Spleen (tissue), 11 donors: ENCODE data around the gene UBE2U. TPM values are rescaled to one million over a fixed set of nuclear protein-coding genes. Genes with fewer than 3 reads are reported as not detected.
"Not testable (repeated sequence)": the region's sequence is repeated elsewhere in the genome, so short reads cannot be mapped to it uniquely, and the experiment has no call there.

ENCODE experiments used
- DNase-seq: peaks from one replicate; pipeline ENCODE4 v3.0.0-alpha.2; 2020
- H3K27ac ChIP-seq, 8 donors: fragments of 200-600 bp; sonication (generic) in 7 of 8; 1 replicate in 4 of 8; 2 replicates in 4 of 8; pipeline versions ENCODE4 v1.5.0 to v1.8.0; 2016 to 2021; ENCODE audit warnings: inconsistent platforms in 4 of 8, mild to moderate bottlenecking in 4 of 8, moderate library complexity in 1 of 8
- H3K27me3 ChIP-seq, 7 donors: fragments of 200-600 bp; sonication (generic) in 6 of 7; replicated peaks in 1 of 7; 1 replicate in 4 of 7; 2 replicates in 3 of 7; pipeline versions ENCODE4 v1.5.0 to v1.8.0; 2016 to 2021; ENCODE audit warnings: inconsistent platforms in 3 of 7, mild to moderate bottlenecking in 1 of 7
- H3K36me3 ChIP-seq, 6 donors: fragments of 200-600 bp; sonication (generic) in 5 of 6; 1 replicate in 4 of 6; 2 replicates in 2 of 6; pipeline versions ENCODE4 v1.5.0 to v1.8.0; 2016 to 2021; ENCODE audit warnings: inconsistent platforms in 2 of 6
- H3K4me1 ChIP-seq, 6 donors: fragments of 200-600 bp; sonication (generic) in 5 of 6; 1 replicate in 3 of 6; 2 replicates in 3 of 6; pipeline versions ENCODE4 v1.5.0 to v1.8.0; 2016 to 2021; ENCODE audit warnings: inconsistent platforms in 3 of 6
- H3K4me3 ChIP-seq, 8 donors: fragments of 200-600 bp; sonication (generic) in 7 of 8; 1 replicate in 4 of 8; 2 replicates in 4 of 8; pipeline versions ENCODE4 v1.5.0 to v1.8.0; 2016 to 2021; ENCODE audit warnings: inconsistent platforms in 4 of 8, mild to moderate bottlenecking in 4 of 8, moderate library complexity in 2 of 8
- H3K9me3 ChIP-seq, 8 donors: fragments of 200-600 bp; sonication (generic) in 7 of 8; 1 replicate in 4 of 8; 2 replicates in 4 of 8; pipeline versions ENCODE4 v1.5.0 to v1.8.0; 2016 to 2021; ENCODE audit warnings: inconsistent platforms in 4 of 8
- POLR2A ChIP-seq, 3 donors: fragments of 450-650 bp; IDR thresholded peaks; one replicate each; pipeline ENCODE4 v1.5.1; 2017; ENCODE audit warnings: antibody characterized with exemption in 3 of 3, mild to moderate bottlenecking in 1 of 3
- POLR2AphosphoS5 ChIP-seq, 3 donors: sonication (generic); formaldehyde crosslinking; IDR thresholded peaks; one replicate each; pipeline ENCODE4 v1.5.1; 2017; ENCODE audit warnings: antibody characterized with exemption in 3 of 3
- WGBS, 5 donors: extraction: QIAGEN DNeasy Blood & Tissue Kit in 3 of 5; methylation state at CpG; one replicate each; pipeline versions ENCODE4 v1.1.5 to v1.1.7; 2013 to 2018; 5-methylcytosine and 5-hydroxymethylcytosine counted together
- intact Hi-C: fragments of 100-400 bp; cut with DNase I; formaldehyde crosslinking; loops from one replicate; pipeline ENCODE4 v1.15.0; 2023; ENCODE audit warnings: low total_unique reads
- polyA plus RNA-seq, 3 donors: library from polyadenylated mRNA; stranded (reverse); fragments of 200-250 nt; gene quantifications; one replicate each; pipeline ENCODE4 v1.2.1, GENCODE V29; 2013
- total RNA-seq, 7 donors: library from RNA; depleted of rRNA in 3 of 7; stranded (reverse); fragments of >200 nt in 3 of 7; fragmentation: NEBNext Ultra II Directional in 4 of 7; extraction: Animal tissue kit (Norgen Biotek cat#: 25700) in 4 of 7; gene quantifications; one replicate each; pipeline versions ENCODE4 v1.1.0 to v1.2.1, GENCODE V29; 2016 to 2021
- TF ChIP-seq, protein P1 (sequence below), 11 experiments: fragments of 200-600 bp in 7 of 11; fragments of 450-650 bp in 4 of 11; sonication (generic) in 4 of 11; IDR thresholded peaks in 8 of 11; conservative IDR thresholded peaks in 3 of 11; 1 replicate in 7 of 11; 2 replicates in 4 of 11; pipeline versions ENCODE4 v1.4.0 to v1.8.0; 2016 to 2021; ENCODE audit warnings: antibody characterized with exemption in 11 of 11, inconsistent platforms in 4 of 11, mild to moderate bottlenecking in 1 of 11
- donor health status: healthy with polysubstance abuse.
- donor health status: DM: no; HTN: no; CAD: no; lungs with moderate emphysema.
- donor health status: DM: no; HTN: no; CAD: no.
- donor health status: Bipolar disorder and iron deficiency.
- donor health status: healthy.
- donor health status: DM: no; HTN: no; CAD: no.
- donor health status: DM: yes; HTN: yes; CAD: no.

Gene UBE2U
- total and polyA plus RNA-seq, 10 donors: not detected

DNA sequence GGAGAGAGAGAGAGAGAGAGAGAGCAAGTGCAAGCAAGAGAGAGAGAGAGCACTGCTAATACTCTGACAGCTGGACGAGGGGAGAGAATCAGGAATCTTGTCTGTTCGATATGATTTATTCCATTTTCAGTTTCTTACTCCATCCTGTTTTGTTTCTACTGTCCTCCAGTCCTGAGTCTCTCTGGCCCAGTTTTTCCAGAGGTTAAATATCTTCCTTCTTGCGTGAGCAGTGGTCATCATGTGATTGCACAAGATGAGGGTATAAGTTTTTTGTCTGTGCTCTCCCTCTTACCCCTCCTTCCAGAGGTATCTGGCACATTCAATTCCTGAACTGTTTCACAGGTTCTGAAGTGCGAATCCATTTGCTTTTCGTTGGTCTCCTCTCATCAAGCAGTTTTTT lies 16.8 kb downstream of the UBE2U start:
- DNase-seq: no peak
- TF ChIP-seq POLR2A (IDR thresholded peaks at IDR 0.05): no peak
- no peak for TF ChIP-seq POLR2AphosphoS5 (IDR thresholded peaks at IDR 0.05)
- TF ChIP-seq, protein P1, sequence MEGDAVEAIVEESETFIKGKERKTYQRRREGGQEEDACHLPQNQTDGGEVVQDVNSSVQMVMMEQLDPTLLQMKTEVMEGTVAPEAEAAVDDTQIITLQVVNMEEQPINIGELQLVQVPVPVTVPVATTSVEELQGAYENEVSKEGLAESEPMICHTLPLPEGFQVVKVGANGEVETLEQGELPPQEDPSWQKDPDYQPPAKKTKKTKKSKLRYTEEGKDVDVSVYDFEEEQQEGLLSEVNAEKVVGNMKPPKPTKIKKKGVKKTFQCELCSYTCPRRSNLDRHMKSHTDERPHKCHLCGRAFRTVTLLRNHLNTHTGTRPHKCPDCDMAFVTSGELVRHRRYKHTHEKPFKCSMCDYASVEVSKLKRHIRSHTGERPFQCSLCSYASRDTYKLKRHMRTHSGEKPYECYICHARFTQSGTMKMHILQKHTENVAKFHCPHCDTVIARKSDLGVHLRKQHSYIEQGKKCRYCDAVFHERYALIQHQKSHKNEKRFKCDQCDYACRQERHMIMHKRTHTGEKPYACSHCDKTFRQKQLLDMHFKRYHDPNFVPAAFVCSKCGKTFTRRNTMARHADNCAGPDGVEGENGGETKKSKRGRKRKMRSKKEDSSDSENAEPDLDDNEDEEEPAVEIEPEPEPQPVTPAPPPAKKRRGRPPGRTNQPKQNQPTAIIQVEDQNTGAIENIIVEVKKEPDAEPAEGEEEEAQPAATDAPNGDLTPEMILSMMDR (IDR thresholded peaks at IDR 0.05 in 8 of 11, conservative IDR thresholded peaks at IDR 0.05 in 3 of 11): no peak
- no peaks in the 10 kb centered on the region for H3K27me3 ChIP-seq
- H3K4me1 ChIP-seq: no peaks in the 10 kb centered on the region
- no peaks in the 10 kb centered on the region for H3K9me3 ChIP-seq
- WGBS, 5 donors: 67 to 77% (median 73%) methylated on average over 5 of the region's 5 CpGs
- intact Hi-C loops: no loop called here
- no peaks in the 10 kb centered on the region for H3K36me3 ChIP-seq
- no peak overlapping the region for H3K4me3 ChIP-seq
- peak overlapping the region in 2 of 8 donors; percentile 4 to 22 for H3K27ac ChIP-seq

DNA sequence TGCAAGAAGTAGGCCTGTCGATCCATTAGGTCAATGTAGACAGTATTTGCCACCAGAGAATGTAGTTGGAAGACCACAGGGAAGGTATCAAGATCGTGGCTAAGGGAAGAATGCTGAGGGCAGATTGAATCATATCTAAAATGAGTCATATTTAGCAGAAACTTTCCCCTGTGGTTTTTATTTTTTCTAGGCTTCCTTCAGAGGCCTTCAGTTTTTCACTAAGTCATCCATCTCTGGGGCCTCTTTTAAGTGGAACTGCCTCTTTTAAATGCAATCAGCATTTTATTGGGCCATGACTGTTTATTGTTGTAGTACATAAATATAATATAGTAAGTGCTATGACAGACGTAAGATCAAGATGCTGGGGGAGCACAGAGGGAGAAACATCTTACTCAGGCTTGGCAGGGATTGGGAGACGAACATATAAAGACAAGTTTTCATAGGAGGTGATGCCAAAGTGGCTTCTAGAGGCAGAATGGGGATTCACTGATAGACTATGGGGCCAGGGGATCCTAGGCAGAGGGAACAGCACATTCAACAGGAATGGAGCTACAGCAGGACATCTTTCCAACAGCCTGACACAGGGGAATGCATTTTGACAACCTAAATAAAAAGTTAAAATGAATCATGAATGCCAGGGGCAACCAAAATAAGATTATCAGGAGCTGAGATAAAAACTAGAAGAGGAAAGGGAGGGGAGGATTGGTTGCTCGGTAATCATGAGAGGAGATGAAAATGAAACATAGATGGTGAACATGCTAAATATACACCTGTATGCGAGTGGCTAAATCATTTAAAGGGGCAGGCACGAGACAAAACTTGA lies 20.1 kb downstream of the UBE2U start:
- Histone ChIP-seq H3K27ac (no peak overlapping the region), H3K9me3 (no peaks in the 10 kb centered on the region), H3K4me3 (no peak overlapping the region), H3K36me3 (no peaks in the 10 kb centered on the region), H3K4me1 (no peaks in the 10 kb centered on the region), H3K27me3 (no peaks in the 10 kb centered on the region)
- no peak for DNase-seq
- TF ChIP-seq POLR2AphosphoS5 (IDR thresholded peaks at IDR 0.05) (no peak), POLR2A (IDR thresholded peaks at IDR 0.05) (no peak)
- TF ChIP-seq, protein P1 (IDR thresholded peaks at IDR 0.05 in 8 of 11, conservative IDR thresholded peaks at IDR 0.05 in 3 of 11): no peak
- WGBS, 5 donors: 62 to 74% (median 70%) methylated on average over 7 of the region's 7 CpGs
- intact Hi-C loops: no loop called here

DNA sequence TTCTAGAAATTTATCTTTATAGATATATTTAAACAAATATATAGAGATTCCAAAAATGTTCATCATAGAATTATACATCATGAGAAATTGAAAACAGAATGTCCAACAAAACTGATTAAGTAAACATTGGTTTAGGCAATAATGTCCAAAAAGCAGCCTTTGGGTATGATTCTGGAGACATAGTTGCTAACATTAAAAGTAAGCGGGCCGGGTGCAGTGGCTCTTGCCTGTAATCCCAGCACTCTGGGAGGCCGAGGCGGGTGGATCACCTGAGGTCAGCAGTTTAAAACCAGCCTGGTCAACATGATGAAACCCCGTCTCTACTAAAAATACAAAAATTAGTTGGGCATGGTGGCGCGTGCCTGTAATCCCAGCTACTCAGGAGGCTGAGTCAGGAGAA lies 20.8 kb downstream of the UBE2U start:
- H3K27me3 ChIP-seq, H3K36me3 ChIP-seq, DNase-seq, H3K9me3 ChIP-seq, intact Hi-C loops, H3K4me3 ChIP-seq, H3K4me1 ChIP-seq, H3K27ac ChIP-seq: not testable (repeated sequence)
- 94 to 99% (median 96%) methylated on average over 7 of the region's 7 CpGs for WGBS, 5 donors

DNA sequence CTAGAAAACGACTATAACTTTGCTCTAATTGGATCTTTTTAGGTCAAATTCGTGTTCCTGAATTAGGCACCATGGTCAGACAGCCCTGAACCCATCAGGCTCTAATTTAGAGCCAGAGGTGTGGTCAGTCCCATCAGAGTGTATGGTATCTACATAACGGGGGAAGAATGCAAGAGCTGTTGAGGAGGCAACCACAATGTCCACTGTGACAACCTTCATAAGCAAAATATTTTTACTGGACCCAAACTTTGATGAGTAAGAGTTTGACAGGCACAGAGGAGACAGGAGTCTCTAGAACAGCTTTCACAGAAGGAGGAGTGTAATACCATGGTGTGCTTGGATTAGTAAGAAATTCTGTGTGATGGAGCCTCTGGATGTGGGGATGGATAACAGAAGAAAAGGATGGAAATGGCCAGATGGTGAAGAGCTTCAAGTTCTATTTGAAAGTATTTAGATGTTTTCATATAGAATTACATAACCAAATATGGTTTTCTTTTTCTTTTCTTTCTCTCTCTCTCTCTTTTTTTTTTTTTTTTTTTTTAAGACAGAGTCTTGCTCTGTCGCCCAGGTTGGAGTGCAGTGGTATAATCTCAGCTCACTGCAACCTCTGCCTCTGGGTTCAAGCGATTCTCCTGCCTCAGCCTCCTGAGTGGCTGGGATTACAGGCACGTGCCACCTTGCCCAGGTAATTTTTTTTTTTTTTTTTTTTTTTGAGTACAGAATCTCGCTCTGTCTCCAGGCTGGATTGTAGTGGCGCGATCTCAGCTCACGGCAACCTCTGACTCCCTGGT lies 24.9 kb downstream of the UBE2U start:
- intact Hi-C loops: no loop called here
- TF ChIP-seq, protein P1 (IDR thresholded peaks at IDR 0.05 in 8 of 11, conservative IDR thresholded peaks at IDR 0.05 in 3 of 11): no peak
- TF ChIP-seq POLR2AphosphoS5 (IDR thresholded peaks at IDR 0.05): no peak
- no peak for TF ChIP-seq POLR2A (IDR thresholded peaks at IDR 0.05)
- H3K36me3 ChIP-seq: no peaks in the 10 kb centered on the region
- no peak for DNase-seq
- 78 to 92% (median 83%) methylated on average over 9 to 10 of the region's 10 CpGs for WGBS, 5 donors
- no peaks in the 10 kb centered on the region for H3K9me3 ChIP-seq
- no peaks in the 10 kb centered on the region for H3K27me3 ChIP-seq
- no peak overlapping the region for H3K4me3 ChIP-seq
- no peak overlapping the region for H3K27ac ChIP-seq
- peaks cover 0 to 9% (median 0%) of the 10 kb centered on the region in 6 donors for H3K4me1 ChIP-seq
